ENCODE data around the gene UGT1A7. TPM values are rescaled to one million over a fixed set of nuclear protein-coding genes. Genes with fewer than 3 reads are reported as not detected.

UGT1A7 gene
- total RNA-seq, 1 donor: not detected

DNA sequence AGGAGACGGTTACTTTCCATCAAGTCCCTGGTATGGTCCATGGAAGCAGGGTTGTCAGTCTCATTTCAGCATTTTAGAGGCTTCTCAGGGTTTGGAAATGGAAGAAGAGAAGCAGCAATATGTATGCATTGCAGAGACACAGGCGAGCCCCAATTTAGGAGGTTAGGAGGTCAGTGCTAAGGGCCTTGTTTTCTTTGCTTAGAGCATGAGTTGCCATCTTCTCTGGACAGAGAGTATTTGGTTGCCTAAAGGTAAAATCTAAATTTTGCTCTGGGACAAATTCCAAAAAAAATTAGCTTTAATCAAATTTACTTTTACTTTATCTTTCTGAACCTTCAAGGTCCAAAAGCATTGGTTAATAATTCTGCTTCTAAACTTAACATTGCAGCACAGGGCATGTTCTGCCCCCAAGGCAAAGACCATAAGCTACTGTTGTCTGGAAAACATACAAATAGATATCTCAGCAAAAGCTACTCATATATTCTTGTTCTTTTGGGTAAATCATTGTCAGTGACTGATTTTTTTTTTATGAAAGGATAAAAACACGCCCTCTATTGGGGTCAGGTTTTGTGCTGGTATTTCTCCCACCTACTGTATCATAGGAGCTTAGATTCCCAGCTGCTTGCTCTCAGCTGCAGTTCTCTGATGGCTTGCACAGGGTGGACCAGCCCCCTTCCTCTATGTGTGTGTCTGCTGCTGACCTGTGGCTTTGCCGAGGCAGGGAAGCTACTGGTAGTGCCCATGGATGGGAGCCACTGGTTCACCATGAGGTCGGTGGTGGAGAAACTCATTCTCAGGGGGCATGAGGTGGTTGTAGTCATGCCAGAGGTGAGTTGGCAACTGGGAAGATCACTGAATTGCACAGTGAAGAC is 10.2 kb upstream of the UGT1A7 start, which contains the start of gene UGT1A9:
UGT1A9 (plus strand) TSS at position 609 of the 872 bp plus-strand sequence; CDS start at position 646, 37 bp downstream.
- H3K4me3 ChIP-seq (ENCODE audit: low read depth, low read length): no peak within 1 kb of the TSS
- DNase-seq (ENCODE audit: low read depth): no peak
- TF ChIP-seq CTCF (IDR thresholded peaks at IDR 0.05; ENCODE audit: insufficient read depth, low read depth, low read length): no peak

GRCh38 chr2:233672886-233673285 is 8.8 kb upstream of the UGT1A7 start:
- DNase-seq (ENCODE audit: low read depth): no peak
- no peak overlapping the region for H3K4me3 ChIP-seq (ENCODE audit: low read depth, low read length)

DNA sequence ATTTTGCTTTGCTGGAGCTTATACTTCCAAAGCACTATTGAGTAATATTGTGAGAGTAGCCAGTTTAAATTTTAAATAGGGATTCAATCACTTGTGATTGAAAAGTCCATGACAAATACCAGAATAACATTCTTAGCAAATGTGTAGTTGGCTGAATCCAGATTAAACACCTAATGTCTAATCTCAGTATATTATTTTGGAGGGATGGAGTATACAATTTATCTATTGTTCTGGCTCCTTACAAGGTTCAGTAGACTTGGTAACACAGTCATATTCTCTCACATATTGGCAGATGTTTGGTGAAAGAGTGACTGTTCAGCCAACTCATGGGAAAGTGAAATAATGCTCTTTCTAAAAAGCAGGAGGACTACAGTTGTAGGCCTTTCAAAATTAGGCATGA is 7.8 kb upstream of the UGT1A7 start:
- TF ChIP-seq CTCF (IDR thresholded peaks at IDR 0.05; ENCODE audit: insufficient read depth, low read depth, low read length): no peak
- DNase-seq (ENCODE audit: low read depth): no peak
- no peak overlapping the region for H3K4me3 ChIP-seq (ENCODE audit: low read depth, low read length)

More at GRCh38 chr2:233672886-233673285, 8.8 kb upstream of the UGT1A7 start:
- no peak for TF ChIP-seq CTCF (IDR thresholded peaks at IDR 0.05; ENCODE audit: insufficient read depth, low read depth, low read length)

DNA sequence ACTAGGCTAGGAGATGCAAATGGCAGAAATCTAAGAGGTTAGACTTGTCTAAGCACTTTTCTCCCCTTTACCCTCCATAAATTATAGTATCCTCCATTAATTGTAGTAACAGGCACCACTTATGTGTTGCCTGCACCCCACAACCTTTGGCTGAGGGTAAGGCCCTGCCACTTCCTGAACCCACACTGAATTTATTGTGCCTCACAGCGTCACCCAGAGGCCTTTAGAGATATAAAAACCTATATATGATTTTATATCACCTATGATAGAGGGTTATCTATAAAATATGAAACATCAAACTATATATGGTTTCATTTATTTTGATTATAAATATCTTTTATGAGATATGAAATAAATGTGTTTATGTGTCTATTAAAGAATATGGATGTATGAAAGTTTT is 7.4 kb upstream of the UGT1A7 start:
- H3K4me3 ChIP-seq (ENCODE audit: low read depth, low read length): no peak overlapping the region
- no peak for TF ChIP-seq CTCF (IDR thresholded peaks at IDR 0.05; ENCODE audit: insufficient read depth, low read depth, low read length)
- no peak for DNase-seq (ENCODE audit: low read depth)

DNA sequence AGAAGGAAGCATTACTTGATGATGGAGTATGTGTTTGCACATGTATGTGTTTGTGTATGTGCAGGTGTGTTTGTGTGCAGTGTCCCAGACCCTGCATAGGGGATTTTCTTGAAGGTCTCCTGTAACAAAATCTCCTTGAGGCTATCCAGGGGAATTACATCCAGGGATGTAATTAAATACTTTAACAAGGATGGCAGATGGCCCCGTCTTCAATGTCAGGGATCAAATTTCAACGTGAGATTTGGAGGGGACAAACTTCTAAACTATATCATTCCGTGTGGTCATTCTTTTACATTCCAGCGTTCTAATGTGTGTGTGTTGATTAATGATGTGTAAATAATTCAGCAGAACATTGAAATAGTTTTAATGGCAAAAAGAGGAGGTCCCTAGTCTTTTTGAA is 6.7 kb upstream of the UGT1A7 start:
- DNase-seq (ENCODE audit: low read depth): no peak
- no peak for TF ChIP-seq CTCF (IDR thresholded peaks at IDR 0.05; ENCODE audit: insufficient read depth, low read depth, low read length)

GRCh38 chr2:233676046-233676445 is 5.7 kb upstream of the UGT1A7 start:
- H3K4me3 ChIP-seq (ENCODE audit: low read depth, low read length): no peak overlapping the region
- DNase-seq (ENCODE audit: low read depth): no peak
- no peak for TF ChIP-seq CTCF (IDR thresholded peaks at IDR 0.05; ENCODE audit: insufficient read depth, low read depth, low read length)

More for the DNA sequence above, 6.7 kb upstream of the UGT1A7 start:
- no peak overlapping the region for H3K4me3 ChIP-seq (ENCODE audit: low read depth, low read length)

Measured in fibroblast of villous mesenchyme (primary cell).